Smooth muscle cell (in vitro differentiated cells): ENCODE data around the gene GPR137. TPM values are rescaled to one million over a fixed set of nuclear protein-coding genes. Genes with fewer than 3 reads are reported as not detected.

ENCODE experiments used
- DNase-seq: peaks from one replicate; lab custom pipeline; 2025; ENCODE audit not compliant: unreplicated experiment; lab: John Stamatoyannopoulos, UW
- H2AFZ ChIP-seq: fragments of 200-600 bp; sonication (generic); 2 replicates; pipeline ENCODE4 v1.6.0; 2016; ENCODE audit warnings: antibody characterized with exemption, low read depth, mild to moderate bottlenecking
- H3F3A ChIP-seq: fragments of 200-600 bp; sonication (generic); 2 replicates; pipeline ENCODE4 v1.6.0; 2017; ENCODE audit warnings: antibody characterized with exemption, low read depth
- H3K27ac ChIP-seq: fragments of 200-600 bp; sonication (generic); 2 replicates; pipeline ENCODE4 v1.5.1; 2016; ENCODE audit warnings: low read depth, mild to moderate bottlenecking
- H3K27me3 ChIP-seq: fragments of 200-600 bp; sonication (generic); 2 replicates; pipeline ENCODE4 v1.6.1; 2016; ENCODE audit warnings: low read depth, mild to moderate bottlenecking
- H3K36me3 ChIP-seq: fragments of 200-600 bp; sonication (generic); 2 replicates; pipeline ENCODE4 v1.5.1; 2016; ENCODE audit warnings: low read depth
- H3K4me1 ChIP-seq: fragments of 200-600 bp; sonication (generic); 2 replicates; pipeline ENCODE4 v1.5.1; 2016; ENCODE audit warnings: low read depth
- H3K4me2 ChIP-seq: fragments of 200-600 bp; sonication (generic); 2 replicates; pipeline ENCODE4 v1.6.0; 2016; ENCODE audit warnings: mild to moderate bottlenecking
- H3K4me3 ChIP-seq: fragments of 200-600 bp; sonication (generic); 2 replicates; pipeline ENCODE4 v1.5.1; 2016; ENCODE audit warnings: mild to moderate bottlenecking
- H3K79me2 ChIP-seq: fragments of 200-600 bp; sonication (generic); 2 replicates; pipeline ENCODE4 v1.6.0; 2016; ENCODE audit warnings: low read depth, mild to moderate bottlenecking
- H3K9ac ChIP-seq: fragments of 200-600 bp; sonication (generic); 2 replicates; pipeline ENCODE4 v1.6.0; 2016; ENCODE audit warnings: low read depth
- H3K9me3 ChIP-seq: fragments of 200-600 bp; sonication (generic); replicated peaks from 2 replicates; pipeline ENCODE4 v1.5.1; 2016; ENCODE audit warnings: low read depth
- H4K20me1 ChIP-seq: fragments of 200-600 bp; sonication (generic); 2 replicates; pipeline ENCODE4 v1.6.0; 2016; ENCODE audit warnings: low read depth
- WGBS: methylation state at CpG from one replicate; pipeline ENCODE4 v1.1.7; 2016; ENCODE audit warnings: low lambda C conversion rate; 5-methylcytosine and 5-hydroxymethylcytosine counted together
- polyA plus RNA-seq: library from polyadenylated mRNA; unstranded; fragments of >200 nt; fragmentation: Nextera tagmentation; extraction: Ambion mirVana; gene quantifications from 2 replicates; pipeline ENCODE4 v1.2.1, GENCODE V29; 2016
- total RNA-seq: library from RNA; depleted of rRNA; stranded (reverse); fragments of >200 nt; gene quantifications from 2 replicates; pipeline ENCODE4 v1.2.3, GENCODE V29; 2014
- TF ChIP-seq, protein P1 (sequence below): fragments of 200-600 bp; sonication (generic); IDR thresholded peaks from 2 replicates; pipeline ENCODE4 v1.5.1; 2017; ENCODE audit warnings: borderline replicate concordance, mild to moderate bottlenecking, antibody characterized with exemption; ENCODE audit not compliant: insufficient read depth, poor library complexity, severe bottlenecking

GPR137 gene
- total and polyA plus RNA-seq, 2 experiments from 2014 or later = 17.3 to 69.0 TPM

DNA sequence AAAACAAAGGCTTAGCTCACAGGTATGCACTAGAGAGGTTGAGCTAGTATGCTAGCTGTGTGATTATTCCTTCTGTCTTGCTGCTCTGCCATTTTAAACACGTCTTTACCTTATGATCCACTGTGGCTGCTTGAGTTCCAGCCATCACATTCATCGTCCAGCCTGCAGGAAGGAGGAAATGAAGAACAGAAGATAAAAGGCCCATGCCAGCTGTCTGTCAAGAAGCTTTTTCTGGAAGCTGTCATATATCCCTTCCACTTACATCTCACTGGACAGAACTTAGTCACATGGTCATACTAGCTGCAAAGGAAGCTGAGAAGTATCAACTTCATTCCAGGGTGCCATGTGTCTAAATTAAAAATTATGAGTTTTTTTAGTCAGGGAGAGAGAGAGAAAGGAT, 41.7 kb downstream of the GPR137 start:
- Histone ChIP-seq H3K4me3 (no peak overlapping the region), H3K9ac (no peak overlapping the region), H3K9me3 (no peaks in the 10 kb centered on the region), H2AFZ (no peak overlapping the region), H3K4me2 (no peak overlapping the region), H3K79me2 (no peaks in the 10 kb centered on the region), H3F3A (no peaks in the 10 kb centered on the region), H3K27me3 (no peaks in the 10 kb centered on the region), H4K20me1 (no peaks in the 10 kb centered on the region), H3K4me1 (no peaks in the 10 kb centered on the region), H3K36me3 (no peaks in the 10 kb centered on the region), H3K27ac (no peak overlapping the region)
- 89% methylated on average over 2 of the region's 2 CpGs for WGBS
- no peak for DNase-seq
- TF ChIP-seq, protein P1, sequence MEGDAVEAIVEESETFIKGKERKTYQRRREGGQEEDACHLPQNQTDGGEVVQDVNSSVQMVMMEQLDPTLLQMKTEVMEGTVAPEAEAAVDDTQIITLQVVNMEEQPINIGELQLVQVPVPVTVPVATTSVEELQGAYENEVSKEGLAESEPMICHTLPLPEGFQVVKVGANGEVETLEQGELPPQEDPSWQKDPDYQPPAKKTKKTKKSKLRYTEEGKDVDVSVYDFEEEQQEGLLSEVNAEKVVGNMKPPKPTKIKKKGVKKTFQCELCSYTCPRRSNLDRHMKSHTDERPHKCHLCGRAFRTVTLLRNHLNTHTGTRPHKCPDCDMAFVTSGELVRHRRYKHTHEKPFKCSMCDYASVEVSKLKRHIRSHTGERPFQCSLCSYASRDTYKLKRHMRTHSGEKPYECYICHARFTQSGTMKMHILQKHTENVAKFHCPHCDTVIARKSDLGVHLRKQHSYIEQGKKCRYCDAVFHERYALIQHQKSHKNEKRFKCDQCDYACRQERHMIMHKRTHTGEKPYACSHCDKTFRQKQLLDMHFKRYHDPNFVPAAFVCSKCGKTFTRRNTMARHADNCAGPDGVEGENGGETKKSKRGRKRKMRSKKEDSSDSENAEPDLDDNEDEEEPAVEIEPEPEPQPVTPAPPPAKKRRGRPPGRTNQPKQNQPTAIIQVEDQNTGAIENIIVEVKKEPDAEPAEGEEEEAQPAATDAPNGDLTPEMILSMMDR = no peak

DNA sequence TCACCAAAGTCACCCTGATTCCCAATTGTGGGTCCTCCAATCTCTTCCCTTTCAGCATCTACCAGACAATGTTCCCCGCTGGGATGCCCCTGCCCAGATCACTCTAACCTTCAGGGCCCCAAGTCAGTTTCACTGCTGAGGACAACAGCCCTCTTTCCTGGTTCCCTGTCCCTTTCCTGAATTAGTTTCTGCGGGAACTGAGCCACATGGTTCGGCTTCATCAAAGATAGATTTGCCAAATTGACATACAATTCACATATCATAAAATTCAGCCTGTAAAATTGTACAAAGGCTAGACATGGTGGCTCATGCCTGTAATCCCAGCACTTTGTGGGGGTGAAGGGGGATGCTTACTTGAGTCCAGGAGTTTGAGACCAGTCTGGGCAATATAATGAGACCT, 42.3 kb downstream of the GPR137 start:
- Histone ChIP-seq H3F3A (no peaks in the 10 kb centered on the region), H3K9ac (no peak overlapping the region), H3K27me3 (no peaks in the 10 kb centered on the region), H4K20me1 (no peaks in the 10 kb centered on the region), H3K27ac (no peak overlapping the region), H3K79me2 (no peaks in the 10 kb centered on the region), H3K9me3 (no peaks in the 10 kb centered on the region), H2AFZ (no peak overlapping the region), H3K4me2 (no peak overlapping the region), H3K4me3 (no peak overlapping the region), H3K4me1 (no peaks in the 10 kb centered on the region), H3K36me3 (no peaks in the 10 kb centered on the region)
- WGBS = 96% methylated on average over 3 of the region's 3 CpGs
- no peak for DNase-seq
- TF ChIP-seq, protein P1 = no peak

DNA sequence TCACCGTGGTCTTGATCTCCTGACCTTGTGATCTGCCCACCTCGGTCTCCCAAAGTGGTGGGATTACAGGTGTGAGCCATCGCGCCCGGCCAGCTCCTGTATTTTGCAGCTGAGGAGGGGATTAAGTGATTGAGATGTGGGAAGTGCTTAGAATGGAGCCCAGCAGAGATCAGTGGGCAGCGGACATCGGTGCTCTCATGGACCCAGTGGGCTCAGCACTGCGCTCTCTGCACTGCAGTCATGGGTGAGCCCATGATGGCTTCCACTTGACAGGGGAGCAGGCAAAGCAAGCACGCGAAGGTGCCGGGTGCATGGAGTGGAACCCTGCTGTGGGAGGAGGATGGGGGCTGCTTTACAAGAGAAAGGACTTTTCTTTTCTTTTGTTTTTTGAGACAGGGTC, 45.2 kb downstream of the GPR137 start:
- no peak for DNase-seq
- Histone ChIP-seq H3K79me2 (no peaks in the 10 kb centered on the region), H2AFZ (no peak overlapping the region), H4K20me1 (no peaks in the 10 kb centered on the region), H3K4me1 (no peaks in the 10 kb centered on the region), H3F3A (no peaks in the 10 kb centered on the region), H3K36me3 (no peaks in the 10 kb centered on the region), H3K27ac (no peak overlapping the region), H3K27me3 (no peaks in the 10 kb centered on the region), H3K9me3 (no peaks in the 10 kb centered on the region), H3K9ac (no peak overlapping the region), H3K4me2 (no peak overlapping the region), H3K4me3 (no peak overlapping the region)
- WGBS = 88% methylated on average over 11 of the region's 11 CpGs
- TF ChIP-seq, protein P1 = no peak

DNA sequence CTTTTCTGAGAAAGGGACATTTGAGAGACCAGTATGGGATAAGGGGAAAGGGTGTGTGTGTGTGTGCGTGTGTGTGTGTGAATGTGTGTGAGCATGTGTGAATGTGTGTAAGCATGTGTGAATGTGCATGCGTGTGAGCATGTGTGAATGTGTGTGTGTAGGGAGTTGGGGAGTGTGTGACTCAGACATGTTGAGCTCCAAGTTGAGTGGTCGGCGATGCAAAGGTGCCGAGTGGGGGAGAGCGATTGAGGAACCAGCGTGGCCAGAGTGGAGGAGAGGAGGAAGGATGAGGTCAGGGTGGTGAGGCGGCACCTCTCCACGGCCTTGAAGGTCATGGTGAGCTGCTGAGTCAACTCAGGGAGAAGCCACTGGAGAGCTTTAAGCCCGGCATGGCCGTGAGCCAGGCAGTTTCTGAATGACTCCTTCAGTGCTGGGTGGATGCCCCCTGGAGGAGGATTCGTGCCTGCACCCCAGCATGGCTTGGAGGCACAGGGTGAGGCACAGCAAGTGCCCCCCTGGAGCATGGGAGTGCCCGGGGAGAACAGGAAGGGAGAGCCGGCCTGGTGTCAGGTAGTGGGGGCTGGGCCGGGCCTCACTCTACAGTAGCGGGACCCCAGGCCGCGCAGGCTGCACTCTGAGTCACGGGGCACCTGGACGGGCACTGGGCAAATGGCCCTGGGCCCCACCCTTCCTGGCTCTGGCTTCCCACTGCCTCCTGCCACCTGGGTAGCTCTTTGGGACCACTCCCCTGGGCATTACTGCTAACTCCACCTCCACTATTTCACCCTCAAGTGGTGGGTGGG, 46.1 kb downstream of the GPR137 start:
- Histone ChIP-seq H3K4me1 (no peaks in the 10 kb centered on the region), H2AFZ (no peak overlapping the region), H3K9me3 (no peaks in the 10 kb centered on the region), H3K79me2 (no peaks in the 10 kb centered on the region), H3K27me3 (no peaks in the 10 kb centered on the region), H3F3A (no peaks in the 10 kb centered on the region), H3K27ac (no peak overlapping the region), H4K20me1 (no peaks in the 10 kb centered on the region), H3K36me3 (no peaks in the 10 kb centered on the region), H3K4me2 (no peak overlapping the region), H3K9ac (no peak overlapping the region), H3K4me3 (no peak overlapping the region)
- WGBS = 64% methylated on average over 19 of the region's 20 CpGs
- TF ChIP-seq, protein P1 = peak; percentile 54
- peak; percentile 20 for DNase-seq
